Cardiac muscle cell (in vitro differentiated cells and primary cell): ENCODE measurements around the gene ALOX15B. TPM values are rescaled to one million over a fixed set of nuclear protein-coding genes. Genes with fewer than 3 reads are reported as not detected.

Experiments
- DNase-seq, 2 donors: peaks; one replicate each; pipeline versions ENCODE4 v3.0.0 to v3.0.0-alpha.2; 2010 to 2017; ENCODE audit warnings: low read depth in 1 of 2, low spot score in 1 of 2
- H3K27ac ChIP-seq: fragments of 200-600 bp; sonication (generic); 2 replicates; pipeline ENCODE4 v1.5.1; 2016
- H3K27me3 ChIP-seq: fragments of 200-600 bp; sonication (generic); 2 replicates; pipeline ENCODE4 v1.6.0; 2016; ENCODE audit warnings: control low read depth
- H3K36me3 ChIP-seq: fragments of 200-600 bp; sonication (generic); 2 replicates; pipeline ENCODE4 v1.5.1; 2016; ENCODE audit warnings: control low read depth
- H3K4me1 ChIP-seq: fragments of 200-600 bp; sonication (generic); 2 replicates; pipeline ENCODE4 v1.8.1; 2017; ENCODE audit warnings: low read depth, mild to moderate bottlenecking, mixed run types
- H3K4me3 ChIP-seq: fragments of 200-600 bp; sonication (generic); 2 replicates; pipeline ENCODE4 v1.5.1; 2016; ENCODE audit warnings: mild to moderate bottlenecking
- H3K9me3 ChIP-seq: fragments of 200-600 bp; sonication (generic); 2 replicates; pipeline ENCODE4 v1.5.1; 2017; ENCODE audit warnings: low read depth, mild to moderate bottlenecking, control low read depth
- CTCF ChIP-seq: IDR thresholded peaks from 2 replicates; pipeline ENCODE4 v1.5.1; 2012; ENCODE audit warnings: low read depth, mild to moderate bottlenecking, low read length
- polyA plus RNA-seq: library from polyadenylated mRNA; unstranded; fragments of >200 nt; fragmentation: Nextera tagmentation; extraction: Ambion mirVana; gene quantifications from 2 replicates; pipeline ENCODE4 v1.2.1, GENCODE V29; 2016
- total RNA-seq: library from RNA; depleted of rRNA; stranded (reverse); fragments of >200 nt; gene quantifications from 2 replicates; pipeline ENCODE4 v1.2.3, GENCODE V29; 2016

ALOX15B gene
- total and polyA plus RNA-seq, 2 experiments from 2014 or later = 0.12 to 0.33 TPM

GRCh38 chr17:7995724-7996123 is 43.1 kb upstream of the ALOX15B start:
- Histone ChIP-seq H3K27me3 (peaks cover 10% of the 10 kb centered on the region), H3K9me3 (no peaks in the 10 kb centered on the region), H3K36me3 (no peaks in the 10 kb centered on the region), H3K4me3 (no peak overlapping the region), H3K27ac (no peak overlapping the region), H3K4me1 (peaks cover 5% of the 10 kb centered on the region)
- no peak for DNase-seq
- TF ChIP-seq CTCF = no peak

GRCh38 chr17:7997186-7997585 is 41.7 kb upstream of the ALOX15B start:
- Histone ChIP-seq H3K27me3 (peaks cover 22% of the 10 kb centered on the region), H3K4me1 (peaks cover 5% of the 10 kb centered on the region), H3K4me3 (no peak overlapping the region), H3K27ac (peak overlapping the region; percentile 63), H3K36me3 (no peaks in the 10 kb centered on the region), H3K9me3 (no peaks in the 10 kb centered on the region)
- TF ChIP-seq CTCF = peak; percentile 54
- peak; percentile 60 to 83 for DNase-seq

GRCh38 chr17:8001976-8002720 is 36.7 kb upstream of the ALOX15B start, which contains the start of gene GUCY2D:
Gene GUCY2D, plus strand, starts transcription at chr17:8002615. Its CDS starts 433 bp downstream, at chr17:8003048.
- no peak within 1 kb of the TSS for H3K4me3 ChIP-seq

GRCh38 chr17:8002721-8003593 is 35.9 kb upstream of the ALOX15B start:
- H3K36me3 ChIP-seq = no peaks in the 10 kb centered on the region
- H3K27ac ChIP-seq = no peak overlapping the region
- peaks cover 59% of the 10 kb centered on the region for H3K27me3 ChIP-seq
- DNase-seq = no peak
- TF ChIP-seq CTCF = no peak
- no peaks in the 10 kb centered on the region for H3K9me3 ChIP-seq
- H3K4me3 ChIP-seq = no peak overlapping the region
- no peaks in the 10 kb centered on the region for H3K4me1 ChIP-seq

More at GRCh38 chr17:8001976-8002720, 36.7 kb upstream of the ALOX15B start, which contains the start of gene GUCY2D:
- DNase-seq = no peak
- Histone ChIP-seq H3K36me3 (no peaks in the 10 kb centered on the region), H3K9me3 (no peaks in the 10 kb centered on the region), H3K4me1 (no peaks in the 10 kb centered on the region), H3K27me3 (peaks cover 59% of the 10 kb centered on the region), H3K27ac (no peak within 1 kb of the TSS)
- TF ChIP-seq CTCF = no peak

GRCh38 chr17:8003594-8004181 is 35.2 kb upstream of the ALOX15B start:
- DNase-seq = no peak
- H3K27ac ChIP-seq = no peak overlapping the region
- no peaks in the 10 kb centered on the region for H3K9me3 ChIP-seq
- H3K4me3 ChIP-seq = no peak overlapping the region
- no peaks in the 10 kb centered on the region for H3K36me3 ChIP-seq
- no peak for TF ChIP-seq CTCF
- no peaks in the 10 kb centered on the region for H3K4me1 ChIP-seq
- peaks cover 55% of the 10 kb centered on the region for H3K27me3 ChIP-seq
